H9 (cell line): ENCODE results near the gene SLC45A1. TPM values are rescaled to one million over a fixed set of nuclear protein-coding genes. Genes with fewer than 3 reads are reported as not detected.

Experiments used
- DNase-seq: peaks from one replicate; pipeline ENCODE4 v3.0.0-alpha.2; 2017
- H2AFZ ChIP-seq: one replicate; pipeline ENCODE4 v1.6.1; 2013; ENCODE audit warnings: mild to moderate bottlenecking, low read length, control low read depth, moderate library complexity
- H2AK5ac ChIP-seq: 2 replicates; pipeline ENCODE4 v1.6.1; 2013; ENCODE audit warnings: low read length, control low read depth, mixed read lengths; ENCODE audit not compliant: insufficient read length
- H2BK120ac ChIP-seq: one replicate; pipeline ENCODE4 v1.6.1; 2013; ENCODE audit warnings: low read depth, mild to moderate bottlenecking, low read length, control low read depth, inconsistent platforms; ENCODE audit not compliant: poor library complexity, severe bottlenecking
- H2BK12ac ChIP-seq: 2 replicates; pipeline ENCODE4 v1.6.1; 2013; ENCODE audit warnings: low read length, control low read depth, mixed read lengths, low read depth; ENCODE audit not compliant: insufficient read length
- H2BK15ac ChIP-seq: 2 replicates; pipeline ENCODE4 v1.6.1; 2013; ENCODE audit warnings: low read depth, low read length, control low read depth
- H2BK20ac ChIP-seq: one replicate; pipeline ENCODE4 v1.6.1; 2013; ENCODE audit warnings: low read depth, mild to moderate bottlenecking, low read length, control low read depth, inconsistent platforms; ENCODE audit not compliant: poor library complexity, severe bottlenecking
- H2BK5ac ChIP-seq: 2 replicates; pipeline ENCODE4 v1.6.1; 2013; ENCODE audit warnings: low read length, control low read depth, mixed read lengths; ENCODE audit not compliant: insufficient read length
- H3K14ac ChIP-seq: 2 replicates; pipeline ENCODE4 v1.6.1; 2013; ENCODE audit warnings: low read length, control low read depth; ENCODE audit not compliant: insufficient read depth
- H3K18ac ChIP-seq: 2 replicates; pipeline ENCODE4 v1.6.1; 2013; ENCODE audit warnings: low read depth, mild to moderate bottlenecking, mixed read lengths, low read length, control low read depth; ENCODE audit not compliant: insufficient read length
- H3K23ac ChIP-seq: 2 replicates; pipeline ENCODE4 v1.6.1; 2013; ENCODE audit warnings: low read length, control low read depth, mixed read lengths, low read depth; ENCODE audit not compliant: insufficient read length
- H3K23me2 ChIP-seq: 2 replicates; pipeline ENCODE4 v1.6.1; 2013; ENCODE audit warnings: low read depth, mild to moderate bottlenecking, mixed read lengths, low read length, control low read depth; ENCODE audit not compliant: insufficient read length, poor library complexity, severe bottlenecking
- H3K27ac ChIP-seq: 2 replicates; pipeline ENCODE4 v1.5.1; 2013; ENCODE audit warnings: low read length, control low read depth, mixed read lengths, low read depth; ENCODE audit not compliant: insufficient read length
- H3K27me3 ChIP-seq: 2 replicates; pipeline ENCODE4 v1.6.1; 2013; ENCODE audit warnings: low read length, control low read depth, inconsistent platforms; ENCODE audit not compliant: insufficient read depth
- H3K4ac ChIP-seq: 2 replicates; pipeline ENCODE4 v1.6.1; 2013; ENCODE audit warnings: low read depth, mild to moderate bottlenecking, control low read depth, inconsistent platforms, low read length, moderate library complexity
- H3K4me1 ChIP-seq: 2 replicates; pipeline ENCODE4 v1.6.1; 2013; ENCODE audit warnings: low read length, control low read depth, inconsistent platforms; ENCODE audit not compliant: insufficient read depth
- H3K4me2 ChIP-seq: 2 replicates; pipeline ENCODE4 v1.6.1; 2013; ENCODE audit warnings: low read length, control low read depth, mixed read lengths; ENCODE audit not compliant: insufficient read length, insufficient read depth
- H3K56ac ChIP-seq: 2 replicates; pipeline ENCODE4 v1.6.1; 2013; ENCODE audit warnings: low read depth, mild to moderate bottlenecking, mixed read lengths, low read length, control low read depth; ENCODE audit not compliant: insufficient read length
- H3K79me1 ChIP-seq: 2 replicates; pipeline ENCODE4 v1.6.1; 2013; ENCODE audit warnings: low read depth, mild to moderate bottlenecking, moderate library complexity, low read length, control low read depth, inconsistent platforms; ENCODE audit not compliant: insufficient read depth, poor library complexity, severe bottlenecking
- H3K79me2 ChIP-seq: 2 replicates; pipeline ENCODE4 v1.6.1; 2013; ENCODE audit warnings: low read length, control low read depth, inconsistent platforms; ENCODE audit not compliant: insufficient read depth
- H3K9ac ChIP-seq: 2 replicates; pipeline ENCODE4 v1.6.1; 2013; ENCODE audit warnings: low read length, control low read depth, mixed read lengths; ENCODE audit not compliant: insufficient read length; ENCODE audit errors: extremely low read depth
- H3K9me3 ChIP-seq: one replicate; pipeline ENCODE4 v1.6.1; 2013; ENCODE audit warnings: low read depth, low read length, inconsistent platforms; ENCODE audit not compliant: control insufficient read depth
- H3T11ph ChIP-seq: one replicate; pipeline ENCODE4 v1.6.1; 2013; ENCODE audit warnings: mild to moderate bottlenecking, low read length, control low read depth, inconsistent platforms
- H4K20me1 ChIP-seq: one replicate; pipeline ENCODE4 v1.6.1; 2013; ENCODE audit not compliant: control insufficient read depth, insufficient read length, insufficient read depth
- H4K5ac ChIP-seq: 2 replicates; pipeline ENCODE4 v1.6.1; 2013; ENCODE audit warnings: low read depth, mild to moderate bottlenecking, mixed read lengths, low read length, control low read depth; ENCODE audit not compliant: insufficient read length
- H4K8ac ChIP-seq: replicated peaks from 2 replicates; pipeline ENCODE4 v1.6.1; 2013; ENCODE audit warnings: low read length, control low read depth, mixed read lengths, low read depth; ENCODE audit not compliant: insufficient read length
- H4K91ac ChIP-seq: 2 replicates; pipeline ENCODE4 v1.6.1; 2013; ENCODE audit warnings: low read depth, mild to moderate bottlenecking, moderate library complexity, mixed read lengths, low read length, control low read depth; ENCODE audit not compliant: insufficient read length
- H3K27ac Mint-ChIP-seq, 3 experiments: 2 replicates in 2 of 3; 3 replicates in 1 of 3; pipeline ENCODE4 v1.8.0; 2020 to 2021; ENCODE audit warnings: mixed read lengths in 3 of 3, mild to moderate bottlenecking in 1 of 3, moderate library complexity in 1 of 3
- H3K27me3 Mint-ChIP-seq: 2 replicates; pipeline ENCODE4 v1.8.0; 2021; ENCODE audit warnings: low read depth, mild to moderate bottlenecking, moderate library complexity, mixed read lengths
- H3K36me3 Mint-ChIP-seq, 3 experiments: 2 replicates in 2 of 3; 3 replicates in 1 of 3; pipeline ENCODE4 v1.8.0; 2020 to 2021; ENCODE audit warnings: low read depth in 3 of 3, mixed read lengths in 3 of 3; ENCODE audit not compliant: insufficient read depth in 1 of 3
- H3K4me1 Mint-ChIP-seq, 2 experiments: 2 replicates each; pipeline ENCODE4 v1.8.0; 2020; ENCODE audit warnings: mixed read lengths in 2 of 2
- H3K4me3 Mint-ChIP-seq, 2 experiments: 2 replicates in 1 of 2; 3 replicates in 1 of 2; pipeline ENCODE4 v1.8.0; 2020 to 2021; ENCODE audit warnings: mild to moderate bottlenecking in 2 of 2, mixed read lengths in 2 of 2, moderate library complexity in 1 of 2
- H3K9me3 Mint-ChIP-seq, 2 experiments: 2 replicates in 1 of 2; 3 replicates in 1 of 2; pipeline ENCODE4 v1.8.0; 2020; ENCODE audit warnings: mild to moderate bottlenecking in 2 of 2, mixed read lengths in 2 of 2, moderate library complexity in 1 of 2
- CTCF ChIP-seq: fragments of 200-600 bp; sonication (generic); conservative IDR thresholded peaks from 3 replicates; pipeline ENCODE4 v1.8.0; 2021; ENCODE audit warnings: antibody characterized with exemption, mild to moderate bottlenecking
- WGBS: extraction: QIAGEN DNeasy Blood & Tissue Kit; methylation state at CpG from one replicate; pipeline ENCODE4 v1.1.7; 2013; ENCODE audit warnings: missing lambda C conversion rate, low lambda C conversion rate, mixed read lengths; ENCODE audit not compliant: insufficient read length; ENCODE audit errors: extremely low coverage; 5-methylcytosine and 5-hydroxymethylcytosine counted together
- total RNA-seq: library from RNA; stranded (reverse); gene quantifications from 2 replicates; pipeline ENCODE4 v1.2.1, GENCODE V29; 2021

SLC45A1 gene
- total RNA-seq, 1 experiment from 2014 or later, result 0.63 TPM

- H3K27ac ChIP-seq, result no peak overlapping the region
- H3K9ac ChIP-seq, result no peak overlapping the region
- no peak overlapping the region for H3K56ac ChIP-seq
- Mint-ChIP-seq H3K27me3 (peaks cover 10% of the 10 kb centered on the region), H3K4me3 (no peak overlapping the region), H3K9me3 (no peaks in the 10 kb centered on the region), H3K36me3 (no peaks in the 10 kb centered on the region), H3K27ac (no peak overlapping the region), H3K4me1 (peaks cover 15 to 16% of the 10 kb centered on the region in 2 experiments)
- no peak overlapping the region for H3T11ph ChIP-seq
- H3K23ac ChIP-seq, result no peak overlapping the region
- H2BK5ac ChIP-seq, result no peak overlapping the region
- no peaks in the 10 kb centered on the region for H3K79me2 ChIP-seq
- no peak overlapping the region for H2AFZ ChIP-seq
- H2AK5ac ChIP-seq, result no peak overlapping the region
- no peak overlapping the region for H4K5ac ChIP-seq
- H3K23me2 ChIP-seq, result peaks cover 4% of the 10 kb centered on the region
- no peak overlapping the region for H4K8ac ChIP-seq
- H3K4me1 ChIP-seq, result no peaks in the 10 kb centered on the region; the same call in 1 of the 2 replicates
- H3K14ac ChIP-seq, result no peak overlapping the region
- H2BK20ac ChIP-seq, result no peak overlapping the region
- no CpG with 5 or more reads among the region's 5 CpGs for WGBS
- no peak for DNase-seq
- H2BK120ac ChIP-seq, result no peak overlapping the region
- H2BK15ac ChIP-seq, result no peak overlapping the region
- H3K79me1 ChIP-seq, result no peaks in the 10 kb centered on the region
- H3K4ac ChIP-seq, result no peak overlapping the region
- H3K27me3 ChIP-seq, result no peaks in the 10 kb centered on the region
- H4K91ac ChIP-seq, result no peak overlapping the region
- H3K4me2 ChIP-seq, result no peak overlapping the region
- no peak overlapping the region for H3K18ac ChIP-seq
- no peak overlapping the region for H2BK12ac ChIP-seq
- no peaks in the 10 kb centered on the region for H3K9me3 ChIP-seq
- TF ChIP-seq CTCF, result no peak
- H4K20me1 ChIP-seq, result no peaks in the 10 kb centered on the region
These were observed 33.8 kb upstream of the SLC45A1 start for GRCh38 chr1:8284127-8284526.
